Spleen (tissue), 7 donors: Measurements from ENCODE around the gene ARHGAP36.

Experiments
- CTCF ChIP-seq, 11 experiments: fragments of 200-600 bp in 7 of 11; fragments of 450-650 bp in 4 of 11; sonication (generic) in 4 of 11; IDR thresholded peaks in 8 of 11; conservative IDR thresholded peaks in 3 of 11; 1 replicate in 7 of 11; 2 replicates in 4 of 11; pipeline versions ENCODE4 v1.4.0 to v1.8.0; 2016 to 2021; ENCODE audit warnings: antibody characterized with exemption in 11 of 11, inconsistent platforms in 4 of 11, mild to moderate bottlenecking in 1 of 11
- POLR2A ChIP-seq, 3 donors: fragments of 450-650 bp; IDR thresholded peaks; one replicate each; pipeline ENCODE4 v1.5.1; 2017; ENCODE audit warnings: antibody characterized with exemption in 3 of 3, mild to moderate bottlenecking in 1 of 3
- donor health status: DM: no; HTN: no; CAD: no; lungs with moderate emphysema.
- donor health status: DM: no; HTN: no; CAD: no.
- donor health status: DM: no; HTN: no; CAD: no.

GRCh38 chrX:131025336-131025735, 32.8 kb upstream of the ARHGAP36 start:
- TF ChIP-seq CTCF (IDR thresholded peaks at IDR 0.05 in 8 of 11, conservative IDR thresholded peaks at IDR 0.05 in 3 of 11) (no peak), POLR2A (IDR thresholded peaks at IDR 0.05) (no peak)
